GM15510 (cell line): ENCODE results near the gene ATP5MC2.

ENCODE experiments used
- POLR2A ChIP-seq: IDR thresholded peaks from 3 replicates; pipeline ENCODE4 v1.6.1; 2011; ENCODE audit warnings: borderline replicate concordance; ENCODE audit not compliant: insufficient read length; ENCODE audit errors: extremely low read depth

ATP5MC2 gene

GRCh38 chr12:53670971-53671370 lies 4.9 kb downstream of the ATP5MC2 start:
- TF ChIP-seq POLR2A = no peak

GRCh38 chr12:53670308-53670707 lies 5.6 kb downstream of the ATP5MC2 start:
- TF ChIP-seq POLR2A = no peak

GRCh38 chr12:53667080-53667479 lies 8.8 kb downstream of the ATP5MC2 start:
- no peak for TF ChIP-seq POLR2A

- no peak for TF ChIP-seq POLR2A
These were observed 10.9 kb downstream of the ATP5MC2 start for GRCh38 chr12:53664936-53665335.

GRCh38 chr12:53664191-53664590 lies 11.7 kb downstream of the ATP5MC2 start:
- TF ChIP-seq POLR2A = no peak

- no peak for TF ChIP-seq POLR2A
These were observed 15.8 kb downstream of the ATP5MC2 start for GRCh38 chr12:53660041-53660440.

- no peak for TF ChIP-seq POLR2A
These were observed 16.3 kb downstream of the ATP5MC2 start for GRCh38 chr12:53659571-53659981.

- no peak for TF ChIP-seq POLR2A
These were observed 16.8 kb downstream of the ATP5MC2 start for GRCh38 chr12:53659011-53659551.

GRCh38 chr12:53657041-53657440 lies 18.8 kb downstream of the ATP5MC2 start:
- no peak for TF ChIP-seq POLR2A

GRCh38 chr12:53653595-53653994 lies 22.3 kb downstream of the ATP5MC2 start:
- no peak for TF ChIP-seq POLR2A

- TF ChIP-seq POLR2A = no peak
These were observed 23.5 kb downstream of the ATP5MC2 start for GRCh38 chr12:53652366-53652765.

GRCh38 chr12:53651737-53652136 lies 24.1 kb downstream of the ATP5MC2 start:
- no peak for TF ChIP-seq POLR2A

GRCh38 chr12:53645165-53645564 lies 30.7 kb downstream of the ATP5MC2 start:
- TF ChIP-seq POLR2A = no peak

- no peak for TF ChIP-seq POLR2A
These were observed 31.8 kb downstream of the ATP5MC2 start for GRCh38 chr12:53644133-53644532.

GRCh38 chr12:53643232-53643979 lies 32.5 kb downstream of the ATP5MC2 start:
- no peak for TF ChIP-seq POLR2A

GRCh38 chr12:53638057-53638456 lies 37.8 kb downstream of the ATP5MC2 start:
- no peak for TF ChIP-seq POLR2A
